ENCODE results near the gene RNLS.
"Not testable (repeated sequence)": the region's sequence is repeated elsewhere in the genome, so short reads cannot be mapped to it uniquely, and the experiment has no call there.

RNLS gene

GRCh38 chr10:88372051-88372715 lies 210.9 kb downstream of the RNLS start (continued):
- TF ChIP-seq CREB5 (CRISPR knock-in tag; IDR thresholded peaks at IDR 0.05; ENCODE audit: low read depth): no peak
- no peak for TF ChIP-seq CSDC2 (CRISPR knock-in tag; IDR thresholded peaks at IDR 0.05)
- TF ChIP-seq ZNF70 (CRISPR knock-in tag; IDR thresholded peaks at IDR 0.05): no peak
- TF ChIP-seq ESRRG (CRISPR knock-in tag; IDR thresholded peaks at IDR 0.05): no peak

- no peak for ATAC-seq
Observed at GRCh38 chr10:88370713-88371112, 212.4 kb downstream of the RNLS start.

GRCh38 chr10:88366772-88367171 lies 216.3 kb downstream of the RNLS start:
- TF ChIP-seq ZNF70 (CRISPR knock-in tag; IDR thresholded peaks at IDR 0.05): no peak
- TF ChIP-seq SNAI2 (CRISPR knock-in tag; IDR thresholded peaks at IDR 0.05): no peak
- TF ChIP-seq ARNTL (CRISPR knock-in tag; IDR thresholded peaks at IDR 0.05; ENCODE audit: borderline replicate concordance, low read depth): no peak
- no peak for TF ChIP-seq ISL1 (CRISPR knock-in tag; IDR thresholded peaks at IDR 0.05)
- TF ChIP-seq POU6F1 (CRISPR knock-in tag; IDR thresholded peaks at IDR 0.05; ENCODE audit: borderline replicate concordance, low read depth): no peak
- no peak for ATAC-seq

More at GRCh38 chr10:88370713-88371112, 212.4 kb downstream of the RNLS start:
- no peak for TF ChIP-seq TOX (CRISPR knock-in tag; IDR thresholded peaks at IDR 0.05; ENCODE audit: borderline replicate concordance)

- ATAC-seq: no peak
- TF ChIP-seq CSRNP3 (CRISPR knock-in tag; IDR thresholded peaks at IDR 0.05): no peak
- TF ChIP-seq ESRRG (CRISPR knock-in tag; IDR thresholded peaks at IDR 0.05): no peak
- TF ChIP-seq BACH2 (CRISPR knock-in tag; IDR thresholded peaks at IDR 0.05; ENCODE audit: borderline replicate concordance): no peak
- no peak for TF ChIP-seq SNAI2 (CRISPR knock-in tag; IDR thresholded peaks at IDR 0.05)
- TF ChIP-seq ZNF565 (CRISPR knock-in tag; conservative IDR thresholded peaks at IDR 0.05; ENCODE audit: low read depth): no peak
- no peak for TF ChIP-seq ZNF70 (CRISPR knock-in tag; IDR thresholded peaks at IDR 0.05)
- TF ChIP-seq PATZ1 (CRISPR knock-in tag; IDR thresholded peaks at IDR 0.05; ENCODE audit: borderline replicate concordance): no peak
Observed at GRCh38 chr10:88361995-88362807, 220.9 kb downstream of the RNLS start.

GRCh38 chr10:88361494-88361893 lies 221.6 kb downstream of the RNLS start:
- peak; percentile 73 for ATAC-seq
- TF ChIP-seq ZC3H10 (CRISPR knock-in tag; IDR thresholded peaks at IDR 0.05) (no peak), ZFP30 (CRISPR knock-in tag; IDR thresholded peaks at IDR 0.05) (no peak), TSHZ2 (CRISPR knock-in tag; IDR thresholded peaks at IDR 0.05) (peak; percentile 99), ISL1 (CRISPR knock-in tag; IDR thresholded peaks at IDR 0.05) (peak; percentile 98), GLIS3 (CRISPR knock-in tag; IDR thresholded peaks at IDR 0.05) (peak; percentile 95; the same call in 1 of the 2 replicates), PATZ1 (CRISPR knock-in tag; IDR thresholded peaks at IDR 0.05; ENCODE audit: borderline replicate concordance) (0 out of 2 replicates have a peak, but pooled peaks have one; percentile 56), CSRNP3 (CRISPR knock-in tag; IDR thresholded peaks at IDR 0.05) (peak; percentile 84; the same call in 1 of the 2 replicates), TCF4 (CRISPR knock-in tag; IDR thresholded peaks at IDR 0.05; ENCODE audit: borderline replicate concordance) (peak; percentile 96)

GRCh38 chr10:88355750-88356149 lies 227.4 kb downstream of the RNLS start:
- not testable (repeated sequence) for ATAC-seq

Measured in SK-N-SH treated with all-trans-retinoic acid at 6 μM for 48 hours (cell line).